ENCODE data around the gene MCUB. TPM values are rescaled to one million over a fixed set of nuclear protein-coding genes. Genes with fewer than 3 reads are reported as not detected.

Gene MCUB
- total and polyA plus RNA-seq, 2 of the 13 experiments (the other 11 are each of a cell fraction or from before 2014, with no cell fraction given): 0.95 to 2.2 TPM

DNA sequence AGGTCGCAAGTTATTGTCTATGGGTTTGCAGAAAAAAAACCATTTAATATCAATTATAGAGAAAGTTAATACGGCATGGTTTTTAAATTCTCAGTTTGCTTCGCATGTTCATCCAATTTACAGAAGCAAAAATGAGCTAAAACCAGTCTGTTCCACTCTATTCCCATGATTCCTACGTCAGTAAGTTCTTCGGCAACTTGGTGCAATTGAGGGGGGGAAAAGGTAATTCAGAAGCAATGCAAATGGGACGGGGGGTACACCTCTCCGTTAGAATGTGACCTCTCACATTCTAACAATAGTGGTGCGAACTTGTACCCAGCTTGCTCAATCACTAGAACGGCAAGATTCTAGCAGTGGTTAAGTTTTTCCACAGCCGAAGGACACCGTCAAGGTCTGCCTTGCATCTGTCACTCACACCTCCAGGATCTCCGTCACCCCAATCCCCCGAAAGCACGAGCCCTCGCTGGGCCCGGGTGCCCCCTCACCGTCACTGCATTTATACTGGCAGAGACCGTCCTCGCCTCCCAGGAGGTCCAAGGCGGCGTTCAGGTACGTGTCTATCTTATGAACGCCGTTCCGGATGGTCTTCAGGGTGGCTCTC, 169.2 kb downstream of the MCUB start (continued):
- TF ChIP-seq ZNF383 (CRISPR knock-in tag; IDR thresholded peaks at IDR 0.05; ENCODE audit: borderline replicate concordance) (no peak), FOXP1 (IDR thresholded peaks at IDR 0.05) (no peak), FOXP1 (CRISPR knock-in tag; IDR thresholded peaks at IDR 0.05) (no peak), FOXA1 (IDR thresholded peaks at IDR 0.05) (no peak), FOXA1 (CRISPR knock-in tag; IDR thresholded peaks at IDR 0.05) (no peak), MIXL1 (CRISPR knock-in tag; IDR thresholded peaks at IDR 0.05) (no peak), TSC22D2 (CRISPR knock-in tag; IDR thresholded peaks at IDR 0.05; ENCODE audit: borderline replicate concordance) (no peak), ZNF331 (CRISPR knock-in tag; IDR thresholded peaks at IDR 0.05) (no peak), ARHGAP35 (CRISPR knock-in tag; IDR thresholded peaks at IDR 0.05; ENCODE audit: borderline replicate concordance) (no peak), ZNF224 (CRISPR knock-in tag; IDR thresholded peaks at IDR 0.05) (no peak), PPARG (CRISPR knock-in tag; conservative IDR thresholded peaks at IDR 0.05) (peak; percentile 86), ZSCAN25 (CRISPR knock-in tag; IDR thresholded peaks at IDR 0.05) (no peak), RNF2 (conservative IDR thresholded peaks at IDR 0.05; ENCODE audit: low read depth) (no peak), ZNF629 (CRISPR knock-in tag; conservative IDR thresholded peaks at IDR 0.05) (no peak), NAIF1 (CRISPR knock-in tag; IDR thresholded peaks at IDR 0.05; ENCODE audit: borderline replicate concordance) (no peak), SIN3B (IDR thresholded peaks at IDR 0.05; ENCODE audit: low read length) (no peak), ZMYM2 (CRISPR knock-in tag; IDR thresholded peaks at IDR 0.05) (0 out of 2 replicates have a peak, but pooled peaks have one; percentile 55), ZBTB8A (CRISPR knock-in tag; IDR thresholded peaks at IDR 0.05; ENCODE audit: borderline replicate concordance, low read depth) (no peak), KLF13 (CRISPR knock-in tag; IDR thresholded peaks at IDR 0.05) (0 out of 2 replicates have a peak, but pooled peaks have one; percentile 34), SP2 (CRISPR knock-in tag; IDR thresholded peaks at IDR 0.05) (no peak), ZNF652 (CRISPR knock-in tag; IDR thresholded peaks at IDR 0.05; ENCODE audit: borderline replicate concordance, low read depth) (no peak), SPEN (CRISPR knock-in tag; IDR thresholded peaks at IDR 0.05; ENCODE audit: low read depth) (no peak), STAT5B (CRISPR knock-in tag; IDR thresholded peaks at IDR 0.05) (no peak), ZNF564 (CRISPR knock-in tag; IDR thresholded peaks at IDR 0.05) (no peak), SNAPC2 (CRISPR knock-in tag; IDR thresholded peaks at IDR 0.05) (peak; percentile 47; the same call in 1 of the 2 replicates), TGIF2 (CRISPR knock-in tag; IDR thresholded peaks at IDR 0.05) (no peak), NFE2L2 (IDR thresholded peaks at IDR 0.05; ENCODE audit: low read length) (no peak)
- TF ChIP-seq, protein P1, sequence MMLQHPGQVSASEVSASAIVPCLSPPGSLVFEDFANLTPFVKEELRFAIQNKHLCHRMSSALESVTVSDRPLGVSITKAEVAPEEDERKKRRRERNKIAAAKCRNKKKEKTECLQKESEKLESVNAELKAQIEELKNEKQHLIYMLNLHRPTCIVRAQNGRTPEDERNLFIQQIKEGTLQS (CRISPR knock-in tag; IDR thresholded peaks at IDR 0.05): no peak
- TF ChIP-seq, protein P2, sequence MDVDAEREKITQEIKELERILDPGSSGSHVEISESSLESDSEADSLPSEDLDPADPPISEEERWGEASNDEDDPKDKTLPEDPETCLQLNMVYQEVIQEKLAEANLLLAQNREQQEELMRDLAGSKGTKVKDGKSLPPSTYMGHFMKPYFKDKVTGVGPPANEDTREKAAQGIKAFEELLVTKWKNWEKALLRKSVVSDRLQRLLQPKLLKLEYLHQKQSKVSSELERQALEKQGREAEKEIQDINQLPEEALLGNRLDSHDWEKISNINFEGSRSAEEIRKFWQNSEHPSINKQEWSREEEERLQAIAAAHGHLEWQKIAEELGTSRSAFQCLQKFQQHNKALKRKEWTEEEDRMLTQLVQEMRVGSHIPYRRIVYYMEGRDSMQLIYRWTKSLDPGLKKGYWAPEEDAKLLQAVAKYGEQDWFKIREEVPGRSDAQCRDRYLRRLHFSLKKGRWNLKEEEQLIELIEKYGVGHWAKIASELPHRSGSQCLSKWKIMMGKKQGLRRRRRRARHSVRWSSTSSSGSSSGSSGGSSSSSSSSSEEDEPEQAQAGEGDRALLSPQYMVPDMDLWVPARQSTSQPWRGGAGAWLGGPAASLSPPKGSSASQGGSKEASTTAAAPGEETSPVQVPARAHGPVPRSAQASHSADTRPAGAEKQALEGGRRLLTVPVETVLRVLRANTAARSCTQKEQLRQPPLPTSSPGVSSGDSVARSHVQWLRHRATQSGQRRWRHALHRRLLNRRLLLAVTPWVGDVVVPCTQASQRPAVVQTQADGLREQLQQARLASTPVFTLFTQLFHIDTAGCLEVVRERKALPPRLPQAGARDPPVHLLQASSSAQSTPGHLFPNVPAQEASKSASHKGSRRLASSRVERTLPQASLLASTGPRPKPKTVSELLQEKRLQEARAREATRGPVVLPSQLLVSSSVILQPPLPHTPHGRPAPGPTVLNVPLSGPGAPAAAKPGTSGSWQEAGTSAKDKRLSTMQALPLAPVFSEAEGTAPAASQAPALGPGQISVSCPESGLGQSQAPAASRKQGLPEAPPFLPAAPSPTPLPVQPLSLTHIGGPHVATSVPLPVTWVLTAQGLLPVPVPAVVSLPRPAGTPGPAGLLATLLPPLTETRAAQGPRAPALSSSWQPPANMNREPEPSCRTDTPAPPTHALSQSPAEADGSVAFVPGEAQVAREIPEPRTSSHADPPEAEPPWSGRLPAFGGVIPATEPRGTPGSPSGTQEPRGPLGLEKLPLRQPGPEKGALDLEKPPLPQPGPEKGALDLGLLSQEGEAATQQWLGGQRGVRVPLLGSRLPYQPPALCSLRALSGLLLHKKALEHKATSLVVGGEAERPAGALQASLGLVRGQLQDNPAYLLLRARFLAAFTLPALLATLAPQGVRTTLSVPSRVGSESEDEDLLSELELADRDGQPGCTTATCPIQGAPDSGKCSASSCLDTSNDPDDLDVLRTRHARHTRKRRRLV (CRISPR knock-in tag; IDR thresholded peaks at IDR 0.05): 0 out of 2 replicates have a peak, but pooled peaks have one; percentile 33
- TF ChIP-seq, protein P3, sequence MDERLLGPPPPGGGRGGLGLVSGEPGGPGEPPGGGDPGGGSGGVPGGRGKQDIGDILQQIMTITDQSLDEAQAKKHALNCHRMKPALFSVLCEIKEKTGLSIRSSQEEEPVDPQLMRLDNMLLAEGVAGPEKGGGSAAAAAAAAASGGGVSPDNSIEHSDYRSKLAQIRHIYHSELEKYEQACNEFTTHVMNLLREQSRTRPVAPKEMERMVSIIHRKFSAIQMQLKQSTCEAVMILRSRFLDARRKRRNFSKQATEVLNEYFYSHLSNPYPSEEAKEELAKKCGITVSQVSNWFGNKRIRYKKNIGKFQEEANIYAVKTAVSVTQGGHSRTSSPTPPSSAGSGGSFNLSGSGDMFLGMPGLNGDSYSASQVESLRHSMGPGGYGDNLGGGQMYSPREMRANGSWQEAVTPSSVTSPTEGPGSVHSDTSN (CRISPR knock-in tag; IDR thresholded peaks at IDR 0.05): no peak
